Upper lobe of left lung (tissue), 4 donors: ENCODE measurements around the gene CAB39L.

Source experiments
- CTCF ChIP-seq, 6 experiments: fragments of 450-650 bp in 4 of 6; fragments of 200-600 bp in 2 of 6; sonication (generic) in 2 of 6; IDR thresholded peaks; one replicate each; pipeline ENCODE4 v1.5.1; 2016 to 2019; ENCODE audit warnings: antibody characterized with exemption in 6 of 6
- EP300 ChIP-seq, 4 donors: sonication (generic); formaldehyde crosslinking; IDR thresholded peaks; one replicate each; pipeline ENCODE4 v1.5.1; 2017; ENCODE audit warnings: antibody characterized with exemption in 4 of 4, control low read depth in 2 of 4
- POLR2A ChIP-seq, 4 donors: fragments of 450-650 bp; IDR thresholded peaks; one replicate each; pipeline ENCODE4 v1.5.1; 2016 to 2017; ENCODE audit warnings: antibody characterized with exemption in 4 of 4, mild to moderate bottlenecking in 2 of 4

GRCh38 chr13:49302222-49302621 lies 141.6 kb downstream of the CAB39L start:
- TF ChIP-seq CTCF (IDR thresholded peaks at IDR 0.05) (no peak), POLR2A (IDR thresholded peaks at IDR 0.05) (no peak), EP300 (IDR thresholded peaks at IDR 0.05) (no peak)
